NOMO-1 treated with DMSO at 0.1 percent for 48 hours (cell line): ENCODE data around the gene CNTD1.

Experiments
- DNase-seq: peaks from one replicate; lab custom pipeline; 2025; ENCODE audit not compliant: unreplicated experiment; lab: John Stamatoyannopoulos, UW

Gene CNTD1

GRCh38 chr17:42803074-42803883 is 4.6 kb downstream of the CNTD1 start:
- no peak for DNase-seq

- no peak for DNase-seq
These were observed 6.3 kb downstream of the CNTD1 start for GRCh38 chr17:42804918-42805367.

- no peak for DNase-seq
These were observed 7.6 kb downstream of the CNTD1 start for GRCh38 chr17:42806249-42806648.

GRCh38 chr17:42809250-42809649 is 10.6 kb downstream of the CNTD1 start:
- DNase-seq: no peak

- DNase-seq: no peak
These were observed 16.2 kb downstream of the CNTD1 start for GRCh38 chr17:42814633-42815399.

- DNase-seq: no peak
These were observed 19.2 kb downstream of the CNTD1 start for GRCh38 chr17:42817866-42818265.

- DNase-seq: no peak
These were observed 19.7 kb downstream of the CNTD1 start for GRCh38 chr17:42818379-42818778.

GRCh38 chr17:42819939-42820535 is 21.4 kb downstream of the CNTD1 start:
- peak; percentile 49 for DNase-seq

GRCh38 chr17:42821176-42821575 is 22.5 kb downstream of the CNTD1 start:
- no peak for DNase-seq

GRCh38 chr17:42827472-42827871 is 28.8 kb downstream of the CNTD1 start:
- DNase-seq: no peak

GRCh38 chr17:42830971-42831370 is 32.3 kb downstream of the CNTD1 start:
- DNase-seq: no peak

GRCh38 chr17:42832213-42832933 is 33.7 kb downstream of the CNTD1 start:
- no peak for DNase-seq

- peak; percentile 86 for DNase-seq
These were observed 34.5 kb downstream of the CNTD1 start, which contains the start of gene PSME3 for GRCh38 chr17:42832934-42833766. TSS of gene PSME3 (plus strand) at chr17:42833397. CDS start at chr17:42833632, 235 bp downstream.

GRCh38 chr17:42833767-42834422 is 35.2 kb downstream of the CNTD1 start:
- DNase-seq: no peak

GRCh38 chr17:42835732-42836131 is 37.1 kb downstream of the CNTD1 start:
- DNase-seq: peak; percentile 26

GRCh38 chr17:42841975-42842685 is 43.5 kb downstream of the CNTD1 start:
- DNase-seq: no peak

GRCh38 chr17:42843358-42843934 is 44.8 kb downstream of the CNTD1 start:
- DNase-seq: peak; percentile 47

- no peak for DNase-seq
These were observed 45.6 kb downstream of the CNTD1 start, which contains the start of gene AOC2 for GRCh38 chr17:42844271-42844670. TSS of gene AOC2 (plus strand) at chr17:42844580. CDS start at chr17:42844627, 47 bp downstream.
